ENCODE data around the gene ITPRIPL2.

DNA sequence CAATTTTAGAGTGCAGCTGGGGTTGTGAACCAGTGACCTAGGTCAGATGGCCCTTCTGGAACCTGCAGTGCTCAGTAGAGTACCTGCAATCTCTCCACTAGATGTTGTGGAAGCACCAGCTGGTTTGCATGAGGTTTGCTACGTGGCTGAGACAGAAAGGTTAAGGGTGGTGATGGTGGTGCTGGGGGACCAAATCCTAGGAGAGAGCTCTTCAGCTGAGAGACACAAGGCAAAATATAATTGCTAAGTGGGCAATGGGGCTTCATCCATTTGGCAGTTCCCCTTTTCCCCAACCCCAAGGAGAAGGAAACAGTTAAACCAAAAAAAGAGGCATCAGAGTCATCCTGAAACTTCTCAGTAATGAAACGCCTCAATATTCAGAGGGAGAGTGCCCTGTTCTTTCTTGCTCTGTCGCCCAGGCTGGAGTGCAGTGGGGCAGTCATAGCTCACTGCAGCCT is 13.9 kb downstream of the ITPRIPL2 start:
- TF ChIP-seq CTCF (IDR thresholded peaks at IDR 0.05), result no peak
- no peak for TF ChIP-seq POLR2A (IDR thresholded peaks at IDR 0.05)

Measured in right lobe of liver (tissue), 4 donors.